SK-N-SH treated with all-trans-retinoic acid at 6 μM for 48 hours (cell line): ENCODE data around the gene C8G.

ENCODE experiments used
- ATAC-seq: fragments of 200-7000 bp; cut with Tn5 transposase; 3 replicates; pipeline ENCODE4 v1.9.1; 2020; ENCODE audit warnings: mild to moderate bottlenecking, moderate library complexity
- ARNTL ChIP-seq: fragments of 450-650 bp; formaldehyde crosslinking; IDR thresholded peaks from 2 replicates; pipeline ENCODE4 v1.5.0; 2020; ENCODE audit warnings: low read depth, mild to moderate bottlenecking, moderate library complexity, borderline replicate concordance
- BACH2 ChIP-seq: fragments of 250-450 bp; sonication (Bioruptor Pico); IDR thresholded peaks from 2 replicates; pipeline ENCODE4 v1.9.0; 2021; ENCODE audit warnings: mild to moderate bottlenecking, borderline replicate concordance
- CSDC2 ChIP-seq: fragments of 250-450 bp; sonication (Bioruptor Pico); IDR thresholded peaks from 2 replicates; pipeline ENCODE4 v1.5.0; 2020; ENCODE audit warnings: mild to moderate bottlenecking, moderate library complexity
- CSRNP3 ChIP-seq: fragments of 250-450 bp; sonication (Bioruptor Pico); IDR thresholded peaks from 2 replicates; pipeline ENCODE4 v1.5.1; 2021; ENCODE audit warnings: mild to moderate bottlenecking, moderate library complexity
- ESRRG ChIP-seq: fragments of 250-450 bp; sonication (Bioruptor Pico); IDR thresholded peaks from 2 replicates; pipeline ENCODE4 v1.6.1; 2021; ENCODE audit warnings: mild to moderate bottlenecking
- ISL1 ChIP-seq: fragments of 250-450 bp; sonication (Bioruptor Pico); IDR thresholded peaks from 2 replicates; pipeline ENCODE4 v2.1.2; 2022; ENCODE audit warnings: mild to moderate bottlenecking, moderate library complexity
- OSR1 ChIP-seq: fragments of 250-450 bp; sonication (Bioruptor Pico); IDR thresholded peaks from 2 replicates; pipeline ENCODE4 v1.8.0; 2022; ENCODE audit warnings: moderate library complexity, mild to moderate bottlenecking, inconsistent platforms
- RARB ChIP-seq: fragments of 250-450 bp; sonication (Bioruptor Pico); IDR thresholded peaks from 2 replicates; pipeline ENCODE4 v1.8.0; 2021; ENCODE audit warnings: mild to moderate bottlenecking, moderate library complexity
- SNAI2 ChIP-seq: fragments of 250-450 bp; sonication (Bioruptor Pico); IDR thresholded peaks from 2 replicates; pipeline ENCODE4 v1.5.0; 2020; ENCODE audit warnings: mild to moderate bottlenecking, moderate library complexity
- TCF4 ChIP-seq: fragments of 250-450 bp; sonication (Bioruptor Pico); IDR thresholded peaks from 2 replicates; pipeline ENCODE4 v1.8.0; 2021; ENCODE audit warnings: mild to moderate bottlenecking, moderate library complexity, borderline replicate concordance
- TSHZ2 ChIP-seq: fragments of 250-450 bp; sonication (Bioruptor Pico); IDR thresholded peaks from 2 replicates; pipeline ENCODE4 v1.5.0; 2020; ENCODE audit warnings: mild to moderate bottlenecking, moderate library complexity
- ZFP3 ChIP-seq: fragments of 250-450 bp; sonication (Bioruptor Pico); IDR thresholded peaks from 2 replicates; pipeline ENCODE4 v1.5.0; 2020; ENCODE audit warnings: mild to moderate bottlenecking, moderate library complexity
- ZFP30 ChIP-seq: fragments of 450-650 bp; formaldehyde crosslinking; IDR thresholded peaks from 2 replicates; pipeline ENCODE4 v1.5.0; 2022; ENCODE audit warnings: mild to moderate bottlenecking, moderate library complexity
- ZNF565 ChIP-seq: fragments of 450-650 bp; formaldehyde crosslinking; conservative IDR thresholded peaks from 2 replicates; pipeline ENCODE4 v1.5.0; 2020; ENCODE audit warnings: low read depth, mild to moderate bottlenecking, moderate library complexity
- ZNF70 ChIP-seq: fragments of 450-650 bp; formaldehyde crosslinking; IDR thresholded peaks from 2 replicates; pipeline ENCODE4 v1.5.0; 2020; ENCODE audit warnings: mild to moderate bottlenecking, moderate library complexity
- ZNF8 ChIP-seq: fragments of 450-650 bp; formaldehyde crosslinking; IDR thresholded peaks from 2 replicates; pipeline ENCODE4 v1.5.0; 2020; ENCODE audit warnings: mild to moderate bottlenecking, moderate library complexity
- TF ChIP-seq, protein P1 (sequence below): fragments of 250-450 bp; sonication (Bioruptor Pico); IDR thresholded peaks from 2 replicates; pipeline ENCODE4 v1.8.0; 2021; ENCODE audit warnings: low read depth, mild to moderate bottlenecking, moderate library complexity, borderline replicate concordance
- TF ChIP-seq, protein P2 (sequence below): fragments of 250-450 bp; sonication (Bioruptor Pico); IDR thresholded peaks from 2 replicates; pipeline ENCODE4 v1.5.1; 2020; ENCODE audit warnings: low read depth, mild to moderate bottlenecking, moderate library complexity

The C8G gene

DNA sequence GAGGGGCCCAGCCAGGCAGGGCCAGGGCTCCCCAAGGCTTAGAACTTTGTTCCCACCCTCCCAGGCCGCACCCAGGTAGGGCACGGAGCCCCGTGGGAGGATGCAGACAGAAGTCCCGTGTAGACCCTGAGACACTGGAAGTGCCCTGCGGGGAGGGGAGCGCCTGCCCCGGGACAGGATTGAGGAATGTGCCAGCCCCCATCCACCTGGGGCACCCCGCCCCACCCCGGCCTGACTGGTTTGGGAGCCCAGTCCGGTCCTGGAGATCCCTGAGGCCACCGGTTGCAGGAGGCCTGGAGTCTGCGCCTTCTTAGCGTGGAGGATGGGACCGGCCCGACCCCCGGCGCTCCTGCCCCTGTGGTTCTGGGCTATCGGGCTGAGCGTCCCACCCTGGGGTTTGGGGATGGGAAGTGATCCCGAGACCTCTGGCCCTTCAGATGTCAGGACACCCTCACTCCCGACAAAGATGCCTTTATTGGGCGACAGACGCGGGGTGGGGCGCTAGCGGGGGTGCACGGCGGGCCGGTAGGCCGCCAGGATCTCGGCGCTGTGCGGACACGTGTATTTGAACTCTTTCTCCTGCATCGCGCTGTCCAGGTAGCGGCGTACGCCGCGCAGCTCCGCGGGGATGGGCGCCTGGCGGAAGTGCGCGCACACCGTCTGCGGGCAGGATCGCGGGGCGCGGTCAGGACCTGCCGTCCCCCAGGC is 49.3 kb downstream of the C8G start:
- TF ChIP-seq ARNTL (CRISPR knock-in tag) (no peak), SNAI2 (CRISPR knock-in tag) (no peak), ISL1 (CRISPR knock-in tag) (no peak), ZNF70 (CRISPR knock-in tag) (no peak)
- no peak for ATAC-seq

GRCh38 chr9:136994888-136995230 is 49.8 kb downstream of the C8G start:
- no peak for ATAC-seq
- TF ChIP-seq OSR1 (CRISPR knock-in tag) (no peak), CSDC2 (no peak), ZNF8 (CRISPR knock-in tag) (no peak), SNAI2 (CRISPR knock-in tag) (no peak), RARB (no peak), ZNF565 (CRISPR knock-in tag) (no peak), ZFP30 (CRISPR knock-in tag) (no peak), TSHZ2 (CRISPR knock-in tag) (no peak), ISL1 (CRISPR knock-in tag) (no peak)

- TF ChIP-seq TCF4 (CRISPR knock-in tag), result no peak
- TF ChIP-seq SNAI2 (CRISPR knock-in tag), result no peak
- no peak for TF ChIP-seq ISL1 (CRISPR knock-in tag)
- no peak for TF ChIP-seq CSRNP3 (CRISPR knock-in tag)
- TF ChIP-seq CSDC2, result no peak
- no peak for TF ChIP-seq ZNF70 (CRISPR knock-in tag)
- no peak for TF ChIP-seq ZFP3 (CRISPR knock-in tag)
- TF ChIP-seq, protein P1, sequence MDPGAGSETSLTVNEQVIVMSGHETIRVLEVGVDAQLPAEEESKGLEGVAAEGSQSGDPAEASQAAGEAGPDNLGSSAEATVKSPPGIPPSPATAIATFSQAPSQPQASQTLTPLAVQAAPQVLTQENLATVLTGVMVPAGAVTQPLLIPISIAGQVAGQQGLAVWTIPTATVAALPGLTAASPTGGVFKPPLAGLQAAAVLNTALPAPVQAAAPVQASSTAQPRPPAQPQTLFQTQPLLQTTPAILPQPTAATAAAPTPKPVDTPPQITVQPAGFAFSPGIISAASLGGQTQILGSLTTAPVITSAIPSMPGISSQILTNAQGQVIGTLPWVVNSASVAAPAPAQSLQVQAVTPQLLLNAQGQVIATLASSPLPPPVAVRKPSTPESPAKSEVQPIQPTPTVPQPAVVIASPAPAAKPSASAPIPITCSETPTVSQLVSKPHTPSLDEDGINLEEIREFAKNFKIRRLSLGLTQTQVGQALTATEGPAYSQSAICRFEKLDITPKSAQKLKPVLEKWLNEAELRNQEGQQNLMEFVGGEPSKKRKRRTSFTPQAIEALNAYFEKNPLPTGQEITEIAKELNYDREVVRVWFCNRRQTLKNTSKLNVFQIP (CRISPR knock-in tag), result no peak
- TF ChIP-seq BACH2 (CRISPR knock-in tag), result no peak
- no peak for TF ChIP-seq ZFP30 (CRISPR knock-in tag)
- TF ChIP-seq, protein P2, sequence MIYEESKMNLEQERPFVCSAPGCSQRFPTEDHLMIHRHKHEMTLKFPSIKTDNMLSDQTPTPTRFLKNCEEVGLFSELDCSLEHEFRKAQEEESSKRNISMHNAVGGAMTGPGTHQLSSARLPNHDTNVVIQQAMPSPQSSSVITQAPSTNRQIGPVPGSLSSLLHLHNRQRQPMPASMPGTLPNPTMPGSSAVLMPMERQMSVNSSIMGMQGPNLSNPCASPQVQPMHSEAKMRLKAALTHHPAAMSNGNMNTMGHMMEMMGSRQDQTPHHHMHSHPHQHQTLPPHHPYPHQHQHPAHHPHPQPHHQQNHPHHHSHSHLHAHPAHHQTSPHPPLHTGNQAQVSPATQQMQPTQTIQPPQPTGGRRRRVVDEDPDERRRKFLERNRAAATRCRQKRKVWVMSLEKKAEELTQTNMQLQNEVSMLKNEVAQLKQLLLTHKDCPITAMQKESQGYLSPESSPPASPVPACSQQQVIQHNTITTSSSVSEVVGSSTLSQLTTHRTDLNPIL, result no peak
- TF ChIP-seq TSHZ2 (CRISPR knock-in tag), result no peak
- TF ChIP-seq ESRRG (CRISPR knock-in tag), result no peak
- TF ChIP-seq, all 23 proteins: peak for 0
- no peak for ATAC-seq
Observed at GRCh38 chr9:136995362-136995761, 50.3 kb downstream of the C8G start.
